GM15510 (cell line): ENCODE measurements around the gene RNF8.

ENCODE experiments used
- POLR2A ChIP-seq: IDR thresholded peaks from 3 replicates; pipeline ENCODE4 v1.6.1; 2011; ENCODE audit warnings: borderline replicate concordance; ENCODE audit not compliant: insufficient read length; ENCODE audit errors: extremely low read depth

The RNF8 gene

GRCh38 chr6:37353761-37354525, at the start of gene RNF8:
TSS of gene RNF8 (plus strand) at chr6:37353983. CDS start at chr6:37354165, 182 bp downstream.
- TF ChIP-seq POLR2A, result peak; percentile 74

- no peak for TF ChIP-seq POLR2A
Observed at GRCh38 chr6:37304766-37305165, 49.0 kb upstream of the RNF8 start.

GRCh38 chr6:37305841-37306425, 47.9 kb upstream of the RNF8 start:
- no peak for TF ChIP-seq POLR2A

GRCh38 chr6:37306624-37307222, 47.1 kb upstream of the RNF8 start:
- TF ChIP-seq POLR2A, result no peak

- no peak for TF ChIP-seq POLR2A
Observed at GRCh38 chr6:37308069-37308815, 45.5 kb upstream of the RNF8 start.

- TF ChIP-seq POLR2A, result no peak
Observed at GRCh38 chr6:37309046-37309445, 44.7 kb upstream of the RNF8 start.

- no peak for TF ChIP-seq POLR2A
Observed at GRCh38 chr6:37309692-37310091, 44.1 kb upstream of the RNF8 start.

- no peak for TF ChIP-seq POLR2A
Observed at GRCh38 chr6:37310966-37311365, 42.8 kb upstream of the RNF8 start.

- TF ChIP-seq POLR2A, result no peak
Observed at GRCh38 chr6:37311741-37312473, 41.9 kb upstream of the RNF8 start.

GRCh38 chr6:37313723-37314486, 39.9 kb upstream of the RNF8 start:
- no peak for TF ChIP-seq POLR2A

GRCh38 chr6:37314487-37315156, 39.2 kb upstream of the RNF8 start:
- TF ChIP-seq POLR2A, result no peak

- TF ChIP-seq POLR2A, result no peak
Observed at GRCh38 chr6:37315157-37315515, 38.6 kb upstream of the RNF8 start.

- TF ChIP-seq POLR2A, result no peak
Observed at GRCh38 chr6:37316071-37316470, 37.7 kb upstream of the RNF8 start.

GRCh38 chr6:37317312-37318038, 36.3 kb upstream of the RNF8 start:
- TF ChIP-seq POLR2A, result no peak

- no peak for TF ChIP-seq POLR2A
Observed at GRCh38 chr6:37319156-37319555, 34.6 kb upstream of the RNF8 start.
